GM12873 (cell line): ENCODE measurements around the gene SLC25A43.

Experiments used
- TF ChIP-seq, protein P1 (sequence below): IDR thresholded peaks from 2 replicates; pipeline ENCODE4 v1.5.1; 2012; ENCODE audit warnings: low read depth, mild to moderate bottlenecking, moderate library complexity, low read length, control low read depth; ENCODE audit not compliant: insufficient read depth; ENCODE audit errors: missing control alignments

The SLC25A43 gene

DNA sequence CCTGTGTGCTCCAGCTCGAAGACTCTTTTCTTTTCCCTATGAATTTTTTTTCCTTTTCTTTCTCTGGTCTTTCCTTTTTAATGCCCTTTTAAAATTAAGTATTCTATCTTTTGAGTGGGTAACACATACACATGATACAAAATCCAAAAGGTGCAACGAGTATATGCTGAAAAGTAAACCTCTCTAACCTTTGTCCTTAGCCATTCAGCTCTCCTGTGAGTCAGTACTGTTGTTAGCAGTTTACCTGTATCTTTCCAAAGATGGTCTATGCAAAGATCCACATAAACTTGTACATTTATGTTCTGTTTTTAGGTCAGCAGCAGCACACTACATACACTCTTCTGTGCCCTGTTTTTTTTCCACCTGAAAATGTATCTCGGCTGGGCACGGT, 28.7 kb downstream of the SLC25A43 start:
- TF ChIP-seq, protein P1, sequence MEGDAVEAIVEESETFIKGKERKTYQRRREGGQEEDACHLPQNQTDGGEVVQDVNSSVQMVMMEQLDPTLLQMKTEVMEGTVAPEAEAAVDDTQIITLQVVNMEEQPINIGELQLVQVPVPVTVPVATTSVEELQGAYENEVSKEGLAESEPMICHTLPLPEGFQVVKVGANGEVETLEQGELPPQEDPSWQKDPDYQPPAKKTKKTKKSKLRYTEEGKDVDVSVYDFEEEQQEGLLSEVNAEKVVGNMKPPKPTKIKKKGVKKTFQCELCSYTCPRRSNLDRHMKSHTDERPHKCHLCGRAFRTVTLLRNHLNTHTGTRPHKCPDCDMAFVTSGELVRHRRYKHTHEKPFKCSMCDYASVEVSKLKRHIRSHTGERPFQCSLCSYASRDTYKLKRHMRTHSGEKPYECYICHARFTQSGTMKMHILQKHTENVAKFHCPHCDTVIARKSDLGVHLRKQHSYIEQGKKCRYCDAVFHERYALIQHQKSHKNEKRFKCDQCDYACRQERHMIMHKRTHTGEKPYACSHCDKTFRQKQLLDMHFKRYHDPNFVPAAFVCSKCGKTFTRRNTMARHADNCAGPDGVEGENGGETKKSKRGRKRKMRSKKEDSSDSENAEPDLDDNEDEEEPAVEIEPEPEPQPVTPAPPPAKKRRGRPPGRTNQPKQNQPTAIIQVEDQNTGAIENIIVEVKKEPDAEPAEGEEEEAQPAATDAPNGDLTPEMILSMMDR, result no peak

DNA sequence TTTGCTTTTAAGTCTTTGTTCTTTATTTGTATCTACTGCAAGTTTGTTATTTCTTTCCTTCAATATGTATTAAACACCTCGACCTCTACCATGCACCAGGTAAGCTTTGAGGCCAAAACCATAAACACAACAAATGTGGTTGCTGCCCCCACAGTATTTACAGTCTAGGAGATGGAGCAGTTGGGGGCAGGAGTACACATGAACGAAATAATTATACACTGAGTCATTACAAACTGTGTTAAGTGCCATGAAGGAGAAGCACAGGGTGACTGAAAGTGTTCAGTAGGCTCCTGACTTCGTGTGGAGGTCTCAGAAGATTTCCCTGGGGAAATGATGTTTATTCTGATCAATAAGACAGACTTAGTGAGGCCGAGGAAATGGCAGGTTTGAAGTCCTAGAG, 30.3 kb downstream of the SLC25A43 start:
- TF ChIP-seq, protein P1, result no peak

DNA sequence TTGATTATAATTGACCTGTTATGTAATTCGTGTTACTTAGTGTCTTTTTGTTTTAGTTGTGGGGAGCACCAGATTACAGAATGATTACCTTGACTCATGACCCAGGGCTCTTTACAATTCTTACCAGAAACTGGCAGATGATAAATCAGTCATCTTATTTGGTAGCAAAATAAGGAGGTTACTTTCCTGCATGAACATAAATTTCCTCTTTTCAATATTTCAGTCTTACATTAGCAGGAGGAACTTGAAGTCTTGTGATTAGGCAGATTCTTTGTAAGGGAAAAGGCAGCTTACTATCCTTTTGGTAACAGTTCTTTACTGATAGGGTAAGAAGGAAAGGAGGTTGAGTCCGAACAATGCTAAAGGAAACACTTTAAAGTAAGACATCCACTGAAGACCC, 43.1 kb downstream of the SLC25A43 start:
- TF ChIP-seq, protein P1, result no peak

DNA sequence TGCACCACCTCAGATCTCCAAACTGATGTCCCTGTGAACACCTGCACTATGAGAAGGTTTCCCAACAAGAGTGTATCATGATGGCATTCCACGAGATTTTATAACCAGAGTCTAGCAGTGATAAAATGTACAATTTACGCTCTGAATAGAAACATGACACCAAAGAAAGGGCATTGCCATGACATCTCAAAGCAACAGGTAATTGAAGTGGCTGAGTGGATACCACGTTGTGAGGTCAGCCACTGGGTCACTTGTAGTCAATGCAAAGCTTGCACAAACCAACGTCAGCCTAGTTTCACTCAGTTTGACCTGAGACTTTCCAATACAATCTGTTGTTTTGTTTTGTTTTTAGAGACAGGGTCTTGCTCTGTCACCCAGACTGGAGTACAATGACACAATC, 54.1 kb downstream of the SLC25A43 start:
- TF ChIP-seq, protein P1, result no peak

DNA sequence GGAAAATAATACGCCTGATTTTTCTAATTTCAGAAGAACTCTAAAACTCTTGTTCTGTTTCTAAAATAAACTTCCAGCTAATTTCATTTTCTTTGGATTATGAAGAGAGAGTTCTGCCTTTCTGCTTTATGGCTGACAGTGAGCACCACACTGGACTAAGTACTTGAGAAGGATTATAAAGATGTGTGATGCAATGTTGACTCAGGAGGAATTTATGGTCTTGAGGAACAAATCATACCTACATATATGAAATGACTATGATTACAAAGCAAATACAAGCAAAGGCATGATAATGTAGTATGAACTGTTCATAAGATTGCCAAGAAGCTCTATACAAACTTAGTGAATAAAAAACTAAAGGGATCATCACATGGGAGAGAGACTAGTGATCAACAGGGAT, 56.1 kb downstream of the SLC25A43 start:
- TF ChIP-seq, protein P1, result no peak

DNA sequence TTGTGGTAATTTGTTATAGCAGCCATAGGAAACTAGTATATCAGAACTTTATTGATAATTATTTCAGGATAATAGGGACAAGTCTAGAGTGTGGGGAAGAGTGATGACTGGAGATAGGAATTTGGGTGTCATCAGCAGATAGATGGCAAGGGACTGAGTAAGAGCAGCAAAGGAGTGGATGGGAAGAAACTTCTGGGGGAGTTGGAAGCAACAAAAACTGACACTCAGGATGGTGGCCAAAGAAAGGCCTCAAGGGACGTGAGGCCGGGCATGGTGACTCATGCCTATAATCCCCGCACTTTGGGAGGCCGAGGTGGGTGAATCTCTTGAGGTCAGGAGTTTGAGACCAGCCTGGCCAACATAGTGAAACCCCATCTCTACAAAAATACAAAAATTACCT, 60.0 kb downstream of the SLC25A43 start:
- TF ChIP-seq, protein P1, result no peak

DNA sequence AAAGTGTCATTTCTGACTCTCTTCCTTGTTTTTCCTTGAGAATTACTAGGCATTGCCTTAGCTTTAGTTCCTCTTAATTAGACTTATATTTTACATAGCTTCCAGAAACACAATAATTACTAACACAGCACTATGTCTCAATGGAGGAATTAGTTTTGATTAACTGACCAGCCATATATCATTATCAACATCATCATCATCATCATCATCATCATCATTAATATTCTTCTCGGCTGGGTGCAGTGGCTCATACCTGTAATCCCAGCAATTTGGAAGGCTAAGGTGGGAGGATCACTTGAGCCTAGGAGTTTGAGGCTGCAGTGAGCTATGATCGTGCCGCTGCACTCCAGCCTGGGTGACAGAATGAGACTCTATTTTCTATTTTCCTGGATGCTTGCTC, 66.4 kb downstream of the SLC25A43 start:
- TF ChIP-seq, protein P1, result no peak
